ENCODE results near the gene WDR90.
"Not testable (repeated sequence)": the region's sequence is repeated elsewhere in the genome, so short reads cannot be mapped to it uniquely, and the experiment has no call there.

The WDR90 gene

GRCh38 chr16:706189-707061 is 57.3 kb downstream of the WDR90 start:
- peaks cover 14% of the 10 kb centered on the region for H3K27me3 Mint-ChIP-seq
- peaks cover 6% of the 10 kb centered on the region for H3K4me1 Mint-ChIP-seq (ENCODE audit: low read depth)
- no peaks in the 10 kb centered on the region for H3K9me3 Mint-ChIP-seq (ENCODE audit: low read depth)
- no peaks in the 10 kb centered on the region for H3K36me3 Mint-ChIP-seq
- peak overlapping the region; percentile 30 for H3K4me3 Mint-ChIP-seq
- H3K27ac Mint-ChIP-seq = no peak overlapping the region

GRCh38 chr16:707062-707538 is 57.9 kb downstream of the WDR90 start:
- Mint-ChIP-seq H3K4me1 (ENCODE audit: low read depth) (peaks cover 6% of the 10 kb centered on the region), H3K9me3 (ENCODE audit: low read depth) (no peaks in the 10 kb centered on the region), H3K27me3 (peaks cover 14% of the 10 kb centered on the region), H3K36me3 (no peaks in the 10 kb centered on the region), H3K4me3 (no peak overlapping the region), H3K27ac (no peak overlapping the region)

- no peaks in the 10 kb centered on the region for H3K36me3 Mint-ChIP-seq
- no peak overlapping the region for H3K4me3 Mint-ChIP-seq
- no peak overlapping the region for H3K27ac Mint-ChIP-seq
- H3K9me3 Mint-ChIP-seq (ENCODE audit: low read depth) = no peaks in the 10 kb centered on the region
- H3K27me3 Mint-ChIP-seq = peaks cover 15% of the 10 kb centered on the region
- peaks cover 6% of the 10 kb centered on the region for H3K4me1 Mint-ChIP-seq (ENCODE audit: low read depth)
Measured at GRCh38 chr16:708019-708418, 58.9 kb downstream of the WDR90 start.

- H3K27me3 Mint-ChIP-seq = peaks cover 15% of the 10 kb centered on the region
- peaks cover 6% of the 10 kb centered on the region for H3K4me1 Mint-ChIP-seq (ENCODE audit: low read depth)
- H3K36me3 Mint-ChIP-seq = no peaks in the 10 kb centered on the region
- H3K27ac Mint-ChIP-seq = no peak overlapping the region
- no peak overlapping the region for H3K4me3 Mint-ChIP-seq
- no peaks in the 10 kb centered on the region for H3K9me3 Mint-ChIP-seq (ENCODE audit: low read depth)
Measured at GRCh38 chr16:708959-709358, 59.8 kb downstream of the WDR90 start.

- Mint-ChIP-seq H3K4me1 (ENCODE audit: low read depth) (peaks cover 6% of the 10 kb centered on the region), H3K36me3 (no peaks in the 10 kb centered on the region), H3K4me3 (no peak overlapping the region), H3K27ac (no peak overlapping the region), H3K27me3 (peaks cover 15% of the 10 kb centered on the region), H3K9me3 (ENCODE audit: low read depth) (no peaks in the 10 kb centered on the region)
Measured at GRCh38 chr16:709566-710499, 60.7 kb downstream of the WDR90 start.

- Mint-ChIP-seq H3K27ac (no peak overlapping the region), H3K4me1 (ENCODE audit: low read depth) (peaks cover 6% of the 10 kb centered on the region), H3K9me3 (ENCODE audit: low read depth) (no peaks in the 10 kb centered on the region), H3K27me3 (peaks cover 15% of the 10 kb centered on the region), H3K36me3 (no peaks in the 10 kb centered on the region), H3K4me3 (no peak overlapping the region)
Measured at GRCh38 chr16:710500-711075, 61.4 kb downstream of the WDR90 start.

GRCh38 chr16:711084-711483 is 61.9 kb downstream of the WDR90 start:
- H3K4me3 Mint-ChIP-seq = no peak overlapping the region
- no peaks in the 10 kb centered on the region for H3K9me3 Mint-ChIP-seq (ENCODE audit: low read depth)
- no peak overlapping the region for H3K27ac Mint-ChIP-seq
- H3K36me3 Mint-ChIP-seq = no peaks in the 10 kb centered on the region
- H3K4me1 Mint-ChIP-seq (ENCODE audit: low read depth) = peaks cover 8% of the 10 kb centered on the region
- H3K27me3 Mint-ChIP-seq = peaks cover 15% of the 10 kb centered on the region

GRCh38 chr16:711548-712320 is 62.6 kb downstream of the WDR90 start:
- Mint-ChIP-seq H3K27ac (no peak overlapping the region), H3K36me3 (no peaks in the 10 kb centered on the region), H3K4me1 (ENCODE audit: low read depth) (peaks cover 7% of the 10 kb centered on the region), H3K4me3 (no peak overlapping the region), H3K9me3 (ENCODE audit: low read depth) (no peaks in the 10 kb centered on the region), H3K27me3 (peaks cover 15% of the 10 kb centered on the region)

GRCh38 chr16:712740-713250 is 63.6 kb downstream of the WDR90 start:
- not testable (repeated sequence) for H3K36me3 Mint-ChIP-seq; H3K9me3 Mint-ChIP-seq (ENCODE audit: low read depth); H3K27ac Mint-ChIP-seq; H3K4me1 Mint-ChIP-seq (ENCODE audit: low read depth); H3K4me3 Mint-ChIP-seq
- peaks cover 13% of the 10 kb centered on the region for H3K27me3 Mint-ChIP-seq

- peaks cover 3% of the 10 kb centered on the region for H3K27me3 Mint-ChIP-seq
- H3K9me3 Mint-ChIP-seq (ENCODE audit: low read depth) = no peaks in the 10 kb centered on the region
- H3K36me3 Mint-ChIP-seq = no peaks in the 10 kb centered on the region
- H3K27ac Mint-ChIP-seq = no peak overlapping the region
- H3K4me3 Mint-ChIP-seq = peak overlapping the region; percentile 3
- H3K4me1 Mint-ChIP-seq (ENCODE audit: low read depth) = peaks cover 10% of the 10 kb centered on the region
Measured at GRCh38 chr16:714079-714478, 64.9 kb downstream of the WDR90 start.

GRCh38 chr16:714558-715476 is 65.7 kb downstream of the WDR90 start, which contains the start of gene METRN:
Gene METRN (plus strand): TSS chr16:715118. CDS start chr16:715290, 172 bp downstream.
- H3K27me3 Mint-ChIP-seq = peaks cover 3% of the 10 kb centered on the region
- no peak within 1 kb of the TSS for H3K27ac Mint-ChIP-seq
- peaks cover 16% of the 10 kb centered on the region for H3K4me1 Mint-ChIP-seq (ENCODE audit: low read depth)

GRCh38 chr16:715477-716199 is 66.5 kb downstream of the WDR90 start:
- H3K4me3 Mint-ChIP-seq = peak overlapping the region; percentile 78
- peaks cover 20% of the 10 kb centered on the region for H3K4me1 Mint-ChIP-seq (ENCODE audit: low read depth)
- H3K9me3 Mint-ChIP-seq (ENCODE audit: low read depth) = no peaks in the 10 kb centered on the region
- H3K27me3 Mint-ChIP-seq = peaks cover 3% of the 10 kb centered on the region
- H3K36me3 Mint-ChIP-seq = no peaks in the 10 kb centered on the region
- H3K27ac Mint-ChIP-seq = no peak overlapping the region

More at GRCh38 chr16:714558-715476, 65.7 kb downstream of the WDR90 start, which contains the start of gene METRN:
- Mint-ChIP-seq H3K4me3 (peak within 1 kb of the TSS; percentile 78), H3K9me3 (ENCODE audit: low read depth) (no peaks in the 10 kb centered on the region), H3K36me3 (no peaks in the 10 kb centered on the region)

GRCh38 chr16:716200-716568 is 67.0 kb downstream of the WDR90 start:
- H3K4me1 Mint-ChIP-seq (ENCODE audit: low read depth) = peaks cover 20% of the 10 kb centered on the region
- H3K27me3 Mint-ChIP-seq = peaks cover 3% of the 10 kb centered on the region
- H3K36me3 Mint-ChIP-seq = no peaks in the 10 kb centered on the region
- H3K27ac Mint-ChIP-seq = no peak overlapping the region
- peak overlapping the region; percentile 78 for H3K4me3 Mint-ChIP-seq
- no peaks in the 10 kb centered on the region for H3K9me3 Mint-ChIP-seq (ENCODE audit: low read depth)

All from activated naive CD8-positive, alpha-beta T cell (primary cell).